Inflammatory macrophage treated with lipopolysaccharide for 4 hours (primary cell): ENCODE data around the gene ZNF521.
"Not testable (repeated sequence)": the region's sequence is repeated elsewhere in the genome, so short reads cannot be mapped to it uniquely, and the experiment has no call there.

ENCODE experiments used
- DNase-seq: peaks from one replicate; pipeline ENCODE4 v3.0.0-alpha.2; 2020

The ZNF521 gene

DNA sequence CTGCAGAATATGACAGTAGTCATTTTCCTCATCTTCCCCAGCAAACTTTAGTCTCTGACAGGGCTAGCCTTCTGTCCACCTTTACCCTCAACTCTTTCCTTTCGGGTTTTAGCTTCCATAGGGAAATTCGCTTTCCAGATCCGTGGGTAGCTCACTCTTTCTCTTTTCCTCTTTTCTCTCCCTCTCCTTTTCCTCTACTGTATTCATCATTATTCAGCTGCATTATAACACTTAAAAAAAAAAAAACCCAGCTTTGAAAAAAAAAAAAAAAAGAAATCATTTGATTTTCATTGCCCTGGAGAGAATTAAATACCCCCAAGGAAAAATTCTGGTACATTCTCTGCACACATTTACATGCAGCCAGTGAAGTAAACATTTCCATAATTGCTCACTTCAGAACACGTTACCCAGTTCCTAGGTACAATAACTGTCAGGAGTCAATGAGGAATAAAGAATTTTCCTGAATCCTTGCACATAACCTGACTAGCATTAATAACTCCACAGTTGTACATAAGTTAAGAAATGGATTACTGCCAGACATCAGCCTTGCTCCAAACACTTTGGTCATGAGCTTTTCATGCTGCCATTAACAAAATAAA, 63.5 kb downstream of the ZNF521 start:
- DNase-seq: no peak

DNA sequence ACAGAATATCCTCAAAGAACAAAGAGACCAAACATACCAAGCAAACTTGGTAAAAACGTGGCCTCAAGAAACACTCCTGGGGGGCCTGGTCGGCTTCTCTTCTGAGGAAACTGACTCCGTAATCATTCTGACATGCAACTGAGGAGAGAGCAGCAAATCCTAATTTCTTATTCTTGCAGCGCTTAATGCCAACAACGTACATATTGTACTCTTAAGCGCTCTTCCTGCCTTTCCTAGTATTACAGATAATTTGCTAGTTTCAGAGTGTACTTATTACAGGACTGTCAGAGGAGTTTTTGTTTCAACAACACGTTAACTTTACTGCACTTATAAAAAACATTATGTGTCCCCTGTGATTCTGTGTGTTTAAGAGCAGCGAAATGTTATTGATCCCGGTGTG, 64.9 kb downstream of the ZNF521 start:
- DNase-seq: no peak

DNA sequence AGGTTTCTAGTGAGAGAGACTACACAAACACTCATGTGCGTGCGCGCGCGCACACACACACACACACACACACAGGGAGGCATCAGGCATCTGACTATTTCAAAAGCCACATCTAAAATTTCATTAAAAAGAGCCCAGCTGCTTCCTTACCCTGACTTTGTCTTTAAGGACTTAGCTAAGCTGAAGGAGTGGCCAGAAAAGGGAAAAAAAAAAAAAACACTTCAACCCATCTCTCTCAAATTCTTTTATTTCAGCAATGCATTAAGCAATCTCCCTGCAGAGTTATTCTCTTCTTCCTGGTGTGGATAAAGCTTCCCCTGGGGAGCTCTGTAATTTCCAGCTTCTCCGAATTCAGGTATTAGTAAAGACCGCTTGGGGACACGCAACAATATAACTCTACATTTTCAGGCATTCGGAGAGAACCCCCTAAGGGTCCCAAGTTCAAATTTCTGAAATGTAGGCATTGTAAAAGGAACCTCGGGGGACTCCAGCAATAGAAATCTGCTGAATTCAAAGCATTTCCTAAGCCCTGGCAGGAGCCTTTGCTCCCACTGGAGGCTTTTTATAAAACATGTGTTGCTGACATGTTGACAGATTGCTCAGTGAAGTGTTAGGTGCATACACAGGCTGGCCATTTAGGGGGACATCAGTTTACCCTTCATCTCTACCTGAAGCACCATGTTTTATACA, 67.0 kb downstream of the ZNF521 start:
- DNase-seq: no peak

- no peak for DNase-seq
Measured at GRCh38 chr18:25284281-25284680, 67.7 kb downstream of the ZNF521 start.

- no peak for DNase-seq
Measured at GRCh38 chr18:25283781-25284180, 68.2 kb downstream of the ZNF521 start.

DNA sequence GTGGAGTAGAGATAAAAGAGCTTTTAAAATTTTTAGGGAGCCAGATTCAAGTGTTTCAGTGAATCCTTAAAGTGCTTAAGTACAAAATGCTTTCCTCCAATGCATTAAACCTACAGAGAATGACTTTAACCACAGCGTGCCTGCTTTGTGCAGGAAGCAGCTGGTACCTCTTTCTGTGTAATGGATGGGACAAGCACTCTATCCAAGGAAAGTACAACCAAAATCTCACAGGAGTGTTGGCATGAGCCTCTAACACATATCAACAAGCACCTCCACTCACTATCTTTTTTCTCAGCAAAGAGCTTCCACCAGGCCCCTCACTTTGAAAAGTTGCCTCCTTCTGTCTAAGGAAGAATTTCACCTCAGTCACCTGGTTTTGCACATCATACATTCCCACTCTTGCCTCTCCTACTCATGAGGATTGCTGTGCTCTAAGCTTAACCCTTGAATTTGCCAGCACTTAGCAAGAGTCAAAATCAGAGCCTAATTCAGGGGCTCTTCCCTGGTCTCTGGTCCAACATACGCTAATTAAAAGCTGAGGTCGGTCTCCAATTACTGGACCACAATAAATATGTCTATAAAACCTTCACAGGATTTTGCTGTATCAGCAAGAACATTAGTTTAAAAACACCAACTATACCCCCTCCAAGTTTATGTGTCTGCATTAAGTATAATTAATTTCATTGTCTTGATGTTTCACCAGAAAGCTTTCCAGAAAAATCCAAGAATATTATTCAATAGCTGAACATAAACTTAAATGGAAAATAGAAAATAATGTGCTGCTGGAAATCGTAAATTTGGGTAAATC, 68.9 kb downstream of the ZNF521 start:
- no peak for DNase-seq

GRCh38 chr18:25282282-25282681, 69.7 kb downstream of the ZNF521 start:
- DNase-seq: no peak

DNA sequence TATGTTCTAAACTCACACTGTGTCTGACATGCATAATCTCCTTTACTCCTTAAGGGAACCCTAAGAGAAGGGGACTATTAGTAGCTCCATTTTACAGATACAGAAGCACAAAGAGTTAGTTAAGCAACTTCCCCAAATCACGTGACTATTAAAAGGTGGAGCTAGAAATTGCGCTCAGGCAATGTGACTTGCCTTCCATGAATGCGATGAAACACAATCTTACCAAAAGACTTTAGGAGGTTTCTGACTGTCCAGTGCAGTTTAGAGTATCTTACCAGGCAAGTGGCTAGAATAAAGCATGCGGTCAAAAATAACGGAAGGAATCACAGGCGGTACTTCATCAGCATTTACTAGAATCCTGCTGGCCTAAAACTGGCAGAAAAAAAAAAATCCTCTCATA, 70.4 kb downstream of the ZNF521 start:
- peak; percentile 15 for DNase-seq

- DNase-seq: no peak
Measured at GRCh38 chr18:25279961-25280360, 72.0 kb downstream of the ZNF521 start.

- no peak for DNase-seq
Measured at GRCh38 chr18:25279556-25279955, 72.4 kb downstream of the ZNF521 start.

DNA sequence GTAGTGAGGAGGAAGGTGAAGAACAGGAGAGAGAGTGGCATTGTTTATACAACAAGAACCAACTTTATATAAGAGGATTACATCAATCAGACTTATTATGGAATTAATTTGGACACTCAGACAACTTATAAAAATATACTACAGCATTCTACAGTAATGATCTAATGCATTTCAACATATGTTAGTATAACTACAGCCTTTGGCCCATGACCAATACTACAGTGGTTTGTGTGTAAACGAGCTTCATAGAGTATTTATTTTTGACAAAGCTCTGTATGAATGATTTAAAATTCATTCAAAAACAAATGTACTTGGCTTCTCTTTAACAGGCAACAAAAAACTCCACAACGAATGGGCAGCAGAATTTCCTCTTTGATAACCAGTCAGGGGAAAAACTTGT, 72.8 kb downstream of the ZNF521 start:
- DNase-seq: no peak

- DNase-seq: no peak
Measured at GRCh38 chr18:25278394-25278793, 73.6 kb downstream of the ZNF521 start.

DNA sequence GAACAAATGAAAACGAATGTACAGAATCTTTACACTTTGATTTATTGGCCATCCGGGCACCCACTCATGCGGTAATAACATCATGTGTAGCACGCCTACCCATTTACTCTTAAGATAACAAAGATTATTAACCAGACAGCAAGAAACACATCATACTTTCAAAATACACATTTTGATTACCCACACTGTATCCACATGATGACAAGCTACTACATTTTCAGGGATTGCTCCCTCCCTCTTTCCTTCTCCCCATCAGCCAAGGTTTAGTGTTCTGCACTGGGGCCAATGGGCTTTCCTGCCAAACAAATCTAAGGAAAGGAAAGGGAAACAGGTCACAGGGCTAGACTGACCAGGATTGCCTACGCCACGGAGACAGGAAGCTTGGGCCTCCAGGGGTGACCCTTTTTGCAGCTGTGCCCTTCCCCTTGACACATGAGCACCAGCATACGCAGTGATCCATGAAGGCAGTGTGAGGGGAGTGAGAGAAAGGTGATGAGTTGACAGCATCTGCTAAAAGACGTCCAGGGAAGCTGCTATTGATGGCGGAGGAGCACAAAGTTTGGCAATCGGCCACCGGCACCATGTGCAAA, 76.5 kb downstream of the ZNF521 start:
- no peak for DNase-seq

DNA sequence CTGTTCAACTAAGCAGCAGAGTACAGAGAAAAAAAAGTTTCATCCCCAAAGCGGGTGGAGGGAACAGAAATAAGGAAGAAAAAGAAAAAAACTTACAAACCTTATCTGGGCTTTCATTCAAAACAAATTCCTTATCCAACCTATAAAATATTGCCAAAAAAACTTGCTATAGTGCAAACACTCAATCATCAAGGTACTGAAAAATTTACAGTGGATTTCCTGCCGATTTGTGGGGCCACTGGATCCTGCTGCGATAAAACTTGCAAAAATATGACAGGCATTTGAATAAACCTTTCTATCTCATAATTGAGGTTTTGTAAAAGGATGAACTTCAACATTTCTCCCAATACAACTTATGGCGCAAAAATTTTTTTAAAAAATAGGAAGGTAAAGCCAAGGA, 77.0 kb downstream of the ZNF521 start:
- DNase-seq: no peak

- DNase-seq: not testable (repeated sequence)
Measured at GRCh38 chr18:25266931-25267527, 84.9 kb downstream of the ZNF521 start.

DNA sequence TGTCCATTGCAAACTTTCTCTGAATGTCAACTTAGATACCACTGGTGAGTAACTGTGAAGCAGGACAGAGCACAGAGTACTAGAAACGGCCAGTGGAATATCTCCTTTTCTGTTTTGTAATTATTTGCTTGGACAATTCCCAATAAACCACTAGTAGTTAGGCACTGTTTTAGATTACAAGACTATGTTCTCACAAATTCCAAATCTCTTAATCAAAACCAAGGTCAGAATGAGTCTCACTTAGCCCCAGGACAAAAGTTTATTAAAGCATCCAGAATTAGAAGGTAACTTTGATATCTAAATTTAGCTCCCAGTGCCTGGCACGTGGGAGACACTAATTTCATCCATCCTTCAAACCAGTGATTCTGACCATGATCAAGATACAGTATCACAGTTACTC, 89.0 kb downstream of the ZNF521 start:
- no peak for DNase-seq

DNA sequence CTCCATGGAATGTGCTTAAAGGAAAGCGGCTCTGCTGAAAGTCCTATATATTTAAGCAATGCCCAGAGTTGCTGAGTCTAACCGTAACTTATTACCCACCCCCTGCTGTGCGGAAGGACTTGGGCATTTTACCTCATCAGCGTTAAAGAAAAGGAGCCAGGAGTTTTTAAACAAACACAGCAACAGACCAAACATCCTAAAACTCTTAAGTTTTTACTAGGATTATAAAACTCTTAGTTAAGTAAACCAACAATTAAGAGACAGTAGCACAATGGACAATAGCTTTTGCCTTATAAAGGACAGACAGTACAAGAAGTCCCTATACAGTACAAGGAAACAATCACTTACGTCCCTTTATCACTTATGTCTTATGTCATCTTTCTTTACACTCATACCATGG, 90.2 kb downstream of the ZNF521 start:
- DNase-seq: no peak

GRCh38 chr18:25256439-25256838, 95.5 kb downstream of the ZNF521 start:
- DNase-seq: no peak

GRCh38 chr18:25253779-25254178, 98.2 kb downstream of the ZNF521 start:
- no peak for DNase-seq

DNA sequence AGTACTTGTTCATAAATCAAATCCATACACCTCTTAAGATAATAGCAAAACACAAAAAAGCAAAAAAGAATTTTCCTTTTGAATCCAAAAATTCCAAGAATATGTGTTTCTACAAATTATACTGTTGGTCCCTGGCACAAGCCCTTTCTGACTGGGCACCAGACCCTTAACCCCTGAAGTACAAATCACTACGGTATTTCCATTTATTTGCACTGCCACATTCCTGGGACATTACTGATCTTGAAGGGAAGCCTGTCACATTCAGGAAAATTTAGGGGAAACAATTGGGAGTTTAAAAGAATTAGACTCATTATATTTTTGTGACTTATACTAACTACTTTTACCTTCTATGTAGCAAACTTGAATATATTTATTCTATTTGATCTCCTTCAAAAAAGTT, 98.8 kb downstream of the ZNF521 start:
- DNase-seq: no peak

DNA sequence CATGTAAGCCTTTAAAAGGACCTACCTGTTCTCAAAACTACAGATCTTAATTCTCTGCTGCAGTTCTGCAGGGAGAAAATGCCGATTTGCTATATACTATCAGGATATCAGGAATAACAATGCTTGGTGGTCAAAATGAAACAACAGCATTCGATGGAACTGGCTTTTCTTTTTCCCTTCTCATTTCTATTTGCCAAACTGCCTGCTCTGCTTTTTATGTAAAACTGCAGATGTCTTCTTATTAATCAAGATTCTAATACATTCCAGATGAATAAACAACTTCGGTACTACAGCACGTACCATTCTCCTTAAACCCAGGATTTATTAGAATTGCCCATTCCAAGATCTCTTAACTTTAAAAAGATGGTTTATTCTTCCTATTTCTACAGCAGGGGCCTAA, 100.9 kb downstream of the ZNF521 start:
- DNase-seq: no peak

- DNase-seq: no peak
Measured at GRCh38 chr18:25250474-25250851, 101.5 kb downstream of the ZNF521 start.

DNA sequence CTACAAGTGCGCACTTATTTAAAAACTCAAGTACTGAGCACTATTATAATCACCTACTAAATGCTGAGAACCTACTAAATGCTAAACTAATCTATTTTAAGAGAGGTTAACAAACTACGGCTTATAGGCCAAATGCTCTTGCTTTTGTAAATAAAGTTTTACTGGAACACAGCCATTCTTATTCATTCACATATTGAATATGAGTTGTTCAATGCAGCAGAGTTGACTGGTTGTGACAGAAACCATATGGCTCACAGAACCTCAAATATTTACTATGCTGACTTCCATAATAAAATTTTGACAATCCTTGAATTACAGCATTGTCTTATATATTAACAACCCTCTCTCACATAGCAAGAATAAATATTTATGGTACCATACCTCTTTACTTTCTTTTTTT, 103.2 kb downstream of the ZNF521 start:
- DNase-seq: no peak
